MCF 10A (cell line): ENCODE data around the gene RELCH. TPM values are rescaled to one million over a fixed set of nuclear protein-coding genes. Genes with fewer than 3 reads are reported as not detected.
A peak's percentile ranks its signal among the peaks of the same experiment; 100 is the strongest.

Experiments
- Bru-seq: library from RNA; stranded (reverse); fragments of 400-500 nt; gene quantifications from one replicate; lab custom pipeline; 2021; lab: Mats Ljungman, UMichigan
- BruChase-seq, 2 experiments: library from RNA; stranded (reverse); fragments of 400-500 nt; gene quantifications; one replicate each; lab custom pipeline; 2021; lab: Mats Ljungman, UMichigan
- BruUV-seq: library from RNA; stranded (reverse); fragments of 400-500 nt; replicated peaks from 2 replicates; lab custom pipeline; 2021; lab: Mats Ljungman, UMichigan
- CTCF ChIA-PET: fragments of 300-600 bp; sonication (Branson Sonifier 250); formaldehyde crosslinking; extraction: SDS; loops from one replicate; lab custom pipeline; 2021; ENCODE audit warnings: antibody characterized with exemption, inconsistent platforms; lab: Yijun Ruan, JAX
- POLR2A ChIA-PET: fragments of 300-600, 350-650 bp; sonication (Branson Sonifier 250); formaldehyde crosslinking; extraction: SDS; loops from one replicate; lab custom pipeline; 2020; ENCODE audit warnings: antibody characterized with exemption, inconsistent platforms; lab: Yijun Ruan, JAX
- DNase-seq: peaks from one replicate; pipeline ENCODE4 v3.0.0-alpha.2; 2018; ENCODE audit not compliant: unreplicated experiment
- H3K27ac Mint-ChIP-seq: one replicate; pipeline ENCODE4 v1.8.0; 2022; ENCODE audit warnings: mild to moderate bottlenecking, low read depth, mixed read lengths; ENCODE audit not compliant: unreplicated experiment
- H3K27me3 Mint-ChIP-seq: one replicate; pipeline ENCODE4 v1.8.0; 2022; ENCODE audit warnings: mixed read lengths; ENCODE audit not compliant: insufficient read depth, unreplicated experiment
- H3K36me3 Mint-ChIP-seq: one replicate; pipeline ENCODE4 v1.8.0; 2022; ENCODE audit warnings: mild to moderate bottlenecking, moderate library complexity, mixed read lengths; ENCODE audit not compliant: insufficient read depth, unreplicated experiment
- H3K4me1 Mint-ChIP-seq: one replicate; pipeline ENCODE4 v1.8.0; 2022; ENCODE audit warnings: mixed read lengths; ENCODE audit not compliant: insufficient read depth, unreplicated experiment
- H3K4me3 Mint-ChIP-seq: one replicate; pipeline ENCODE4 v1.8.0; 2022; ENCODE audit warnings: mild to moderate bottlenecking, moderate library complexity, mixed read lengths; ENCODE audit not compliant: unreplicated experiment
- H3K9me3 Mint-ChIP-seq: one replicate; pipeline ENCODE4 v1.8.0; 2022; ENCODE audit warnings: mixed read lengths; ENCODE audit not compliant: unreplicated experiment
- CTCF ChIP-seq: fragments of 200-600 bp; IDR thresholded peaks from one replicate; pipeline ENCODE4 v1.8.0; 2022; ENCODE audit warnings: antibody characterized with exemption, mild to moderate bottlenecking; ENCODE audit not compliant: unreplicated experiment
- intact Hi-C: fragments of 100-400 bp; cut with micrococcal nuclease; formaldehyde crosslinking; loops from 2 replicates; pipeline ENCODE4 v1.14.1; 2022
- long read RNA-seq: library from polyadenylated mRNA; stranded (forward); transcript quantifications from one replicate; pipeline ENCODE4 v2.0.0, GENCODE V29; 2022
- total RNA-seq: library from RNA; stranded (reverse); gene quantifications from 2 replicates; pipeline ENCODE4 v1.2.3, GENCODE V29; 2022

RELCH gene, protein sequence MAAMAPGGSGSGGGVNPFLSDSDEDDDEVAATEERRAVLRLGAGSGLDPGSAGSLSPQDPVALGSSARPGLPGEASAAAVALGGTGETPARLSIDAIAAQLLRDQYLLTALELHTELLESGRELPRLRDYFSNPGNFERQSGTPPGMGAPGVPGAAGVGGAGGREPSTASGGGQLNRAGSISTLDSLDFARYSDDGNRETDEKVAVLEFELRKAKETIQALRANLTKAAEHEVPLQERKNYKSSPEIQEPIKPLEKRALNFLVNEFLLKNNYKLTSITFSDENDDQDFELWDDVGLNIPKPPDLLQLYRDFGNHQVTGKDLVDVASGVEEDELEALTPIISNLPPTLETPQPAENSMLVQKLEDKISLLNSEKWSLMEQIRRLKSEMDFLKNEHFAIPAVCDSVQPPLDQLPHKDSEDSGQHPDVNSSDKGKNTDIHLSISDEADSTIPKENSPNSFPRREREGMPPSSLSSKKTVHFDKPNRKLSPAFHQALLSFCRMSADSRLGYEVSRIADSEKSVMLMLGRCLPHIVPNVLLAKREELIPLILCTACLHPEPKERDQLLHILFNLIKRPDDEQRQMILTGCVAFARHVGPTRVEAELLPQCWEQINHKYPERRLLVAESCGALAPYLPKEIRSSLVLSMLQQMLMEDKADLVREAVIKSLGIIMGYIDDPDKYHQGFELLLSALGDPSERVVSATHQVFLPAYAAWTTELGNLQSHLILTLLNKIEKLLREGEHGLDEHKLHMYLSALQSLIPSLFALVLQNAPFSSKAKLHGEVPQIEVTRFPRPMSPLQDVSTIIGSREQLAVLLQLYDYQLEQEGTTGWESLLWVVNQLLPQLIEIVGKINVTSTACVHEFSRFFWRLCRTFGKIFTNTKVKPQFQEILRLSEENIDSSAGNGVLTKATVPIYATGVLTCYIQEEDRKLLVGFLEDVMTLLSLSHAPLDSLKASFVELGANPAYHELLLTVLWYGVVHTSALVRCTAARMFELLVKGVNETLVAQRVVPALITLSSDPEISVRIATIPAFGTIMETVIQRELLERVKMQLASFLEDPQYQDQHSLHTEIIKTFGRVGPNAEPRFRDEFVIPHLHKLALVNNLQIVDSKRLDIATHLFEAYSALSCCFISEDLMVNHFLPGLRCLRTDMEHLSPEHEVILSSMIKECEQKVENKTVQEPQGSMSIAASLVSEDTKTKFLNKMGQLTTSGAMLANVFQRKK
- 20.7 and 24.7 TPM in 2 replicates for total RNA-seq
- percentile 84 among the genes with signal in this experiment for Bru-seq, nascent RNA
- BruChase-seq, experiment 1, labeled RNA remaining after a 6-hour chase, result percentile 60 among the genes with signal in this experiment
- percentile 75 among the genes with signal in this experiment for BruChase-seq, experiment 2, labeled RNA remaining after a 2-hour chase
- long read RNA-seq, full-length matches to known transcripts, result 24 of 36 reads
- long read RNA-seq, partial matches to known transcripts, result 6 of 36 reads
- long read RNA-seq, other reads (novel, unspliced or antisense), result 6 of 36 reads

GRCh38 chr18:62186774-62187542, at the start of gene RELCH, which contains the start of gene PIGN:
TSS of gene RELCH (plus strand) at chr18:62187255. CDS start at chr18:62187506, 251 bp downstream.
TSS of gene PIGN (minus strand) at chr18:62187056. CDS start at chr18:62161353, 25,703 bp downstream.
- peak; percentile 99 for DNase-seq
- peaks cover 7% of the 10 kb centered on the region for H3K36me3 Mint-ChIP-seq
- H3K27ac Mint-ChIP-seq, result peak within 1 kb of the TSS; percentile 95
- BruUV-seq, result no TSS peak
- CTCF ChIA-PET, result interaction anchor here (0.7 to 3.7 kb wide), 11 partner anchors 13 to 646 kb away, joined by 3 to 40 read pairs (median 3); no protein-coding TSS in a partner anchor
- H3K27me3 Mint-ChIP-seq, result no peaks in the 10 kb centered on the region
- intact Hi-C loops, result loop anchor here (10.0 kb wide), 2 partner anchors 338 to 788 kb away; partner anchors contain the start of gene ZCCHC2
- H3K4me1 Mint-ChIP-seq, result peaks cover 11% of the 10 kb centered on the region
- TF ChIP-seq CTCF, result no peak
- H3K9me3 Mint-ChIP-seq, result no peaks in the 10 kb centered on the region
- POLR2A ChIA-PET, result interaction anchor here (0.6 to 9.5 kb wide), 37 partner anchors 8 to 733 kb away, joined by 3 to 146 read pairs (median 5); partner anchors contain the start of genes PHLPP1 and ZCCHC2
- peak within 1 kb of the TSS; percentile 100 for H3K4me3 Mint-ChIP-seq

GRCh38 chr18:62138461-62139235, 48.4 kb upstream of the RELCH start:
- Mint-ChIP-seq H3K27ac (no peak overlapping the region), H3K4me3 (no peak overlapping the region), H3K36me3 (peaks cover 7% of the 10 kb centered on the region), H3K4me1 (peaks cover 9% of the 10 kb centered on the region), H3K27me3 (no peaks in the 10 kb centered on the region), H3K9me3 (no peaks in the 10 kb centered on the region)
- no TSS peak for BruUV-seq
- DNase-seq, result no peak
- intact Hi-C loops, result no loop called here
- no peak for TF ChIP-seq CTCF
- ChIA-PET POLR2A (no interaction called here), CTCF (no interaction called here)

DNA sequence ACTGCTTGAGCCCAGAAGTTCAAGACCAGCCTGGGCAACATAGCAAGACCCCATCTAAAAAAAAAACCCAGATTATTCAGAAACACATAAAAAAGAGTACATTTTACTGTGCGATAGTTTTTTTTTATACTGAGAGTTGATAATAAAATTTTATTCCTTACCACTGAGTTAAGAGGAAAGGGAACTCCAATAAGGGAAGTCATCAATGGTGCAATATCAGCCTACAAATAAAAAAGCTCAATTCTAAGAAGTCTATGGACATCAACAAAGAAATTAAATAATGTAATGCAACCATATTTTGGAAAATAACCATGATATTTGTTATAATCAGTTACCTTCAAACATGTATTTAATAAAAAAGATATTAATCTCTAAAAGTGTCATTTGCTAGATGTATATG, 46.8 kb upstream of the RELCH start:
- TF ChIP-seq CTCF, result no peak
- Mint-ChIP-seq H3K27me3 (no peaks in the 10 kb centered on the region), H3K36me3 (peaks cover 7% of the 10 kb centered on the region), H3K4me1 (no peaks in the 10 kb centered on the region), H3K9me3 (no peaks in the 10 kb centered on the region), H3K27ac (no peak overlapping the region), H3K4me3 (no peak overlapping the region)
- no TSS peak for BruUV-seq
- CTCF ChIA-PET, result interaction anchor here (0.9 to 1.0 kb wide), 2 partner anchors 239 to 638 kb away, joined by 3 to 4 read pairs; no protein-coding TSS in a partner anchor
- DNase-seq, result no peak
- intact Hi-C loops, result no loop called here
- POLR2A ChIA-PET, result interaction anchor here (0.7 kb wide), 1 partner anchor 9 kb away, joined by 3 read pairs; no protein-coding TSS in a partner anchor
